Hepatocyte (in vitro differentiated cells): ENCODE measurements around the gene OTOG. TPM values are rescaled to one million over a fixed set of nuclear protein-coding genes. Genes with fewer than 3 reads are reported as not detected.

ENCODE experiments used
- DNase-seq: peaks from one replicate; pipeline ENCODE4 v3.0.0-alpha.2; 2016; ENCODE audit warnings: low spot score
- H2AFZ ChIP-seq: fragments of 200-600 bp; sonication (generic); 2 replicates; pipeline ENCODE4 v1.6.0; 2016; ENCODE audit warnings: antibody characterized with exemption, mild to moderate bottlenecking
- H3K27ac ChIP-seq: fragments of 200-600 bp; sonication (generic); 2 replicates; pipeline ENCODE4 v1.5.1; 2016; ENCODE audit warnings: mild to moderate bottlenecking
- H3K27me3 ChIP-seq: fragments of 200-600 bp; sonication (generic); 2 replicates; pipeline ENCODE4 v1.6.1; 2016
- H3K36me3 ChIP-seq: fragments of 200-600 bp; sonication (generic); replicated peaks from 2 replicates; pipeline ENCODE4 v1.5.1; 2016; ENCODE audit warnings: low read depth; ENCODE audit not compliant: insufficient read depth
- H3K4me1 ChIP-seq: fragments of 200-600 bp; sonication (generic); 2 replicates; pipeline ENCODE4 v1.5.1; 2016; ENCODE audit warnings: mild to moderate bottlenecking, moderate library complexity; ENCODE audit not compliant: insufficient read depth
- H3K4me2 ChIP-seq: fragments of 200-600 bp; sonication (generic); 2 replicates; pipeline ENCODE4 v1.6.0; 2016
- H3K4me3 ChIP-seq: fragments of 200-600 bp; sonication (generic); 2 replicates; pipeline ENCODE4 v1.5.1; 2016; ENCODE audit warnings: mild to moderate bottlenecking
- H3K79me2 ChIP-seq: fragments of 200-600 bp; sonication (generic); 2 replicates; pipeline ENCODE4 v1.6.0; 2017; ENCODE audit warnings: mild to moderate bottlenecking
- H3K9me2 ChIP-seq: fragments of 200-600 bp; sonication (generic); replicated peaks from 2 replicates; pipeline ENCODE4 v1.6.0; 2017; ENCODE audit warnings: mild to moderate bottlenecking; ENCODE audit not compliant: insufficient read depth
- H3K9me3 ChIP-seq: fragments of 200-600 bp; sonication (generic); 2 replicates; pipeline ENCODE4 v1.5.1; 2016; ENCODE audit warnings: low read depth, mild to moderate bottlenecking
- H4K20me1 ChIP-seq: fragments of 200-600 bp; sonication (generic); 2 replicates; pipeline ENCODE4 v1.6.0; 2016; ENCODE audit warnings: mild to moderate bottlenecking; ENCODE audit not compliant: insufficient read depth, poor library complexity, severe bottlenecking
- EZH2 ChIP-seq: fragments of 200-600 bp; sonication (generic); IDR thresholded peaks from 2 replicates; pipeline ENCODE4 v1.6.1; 2016; ENCODE audit warnings: antibody characterized with exemption, mild to moderate bottlenecking, borderline replicate concordance
- EZH2phosphoT487 ChIP-seq: fragments of 200-600 bp; sonication (generic); IDR thresholded peaks from one replicate; pipeline ENCODE4 v1.6.1; 2018; ENCODE audit warnings: antibody characterized with exemption, mild to moderate bottlenecking, low read depth, moderate library complexity; ENCODE audit not compliant: unreplicated experiment, severe bottlenecking
- WGBS: methylation state at CpG from one replicate; pipeline ENCODE4 v1.1.6; 2016; ENCODE audit warnings: low lambda C conversion rate; ENCODE audit errors: missing lambda C conversion rate; 5-methylcytosine and 5-hydroxymethylcytosine counted together
- polyA plus RNA-seq: library from polyadenylated mRNA; unstranded; fragments of >200 nt; fragmentation: Nextera tagmentation; extraction: Ambion mirVana; gene quantifications from 2 replicates; pipeline ENCODE4 v1.2.1, GENCODE V29; 2016
- total RNA-seq: library from RNA; depleted of rRNA; stranded (reverse); fragments of >200 nt; gene quantifications from 2 replicates; pipeline ENCODE4 v1.2.3, GENCODE V29; 2014
- TF ChIP-seq, protein P1 (sequence below): fragments of 200-600 bp; sonication (generic); IDR thresholded peaks from 2 replicates; pipeline ENCODE4 v1.5.1; 2016; ENCODE audit warnings: antibody characterized with exemption, mild to moderate bottlenecking; ENCODE audit not compliant: poor library complexity

The OTOG gene
- total and polyA plus RNA-seq, 2 experiments from 2014 or later: 0.27 to 2.0 TPM

- Histone ChIP-seq H3K4me3 (no peak overlapping the region), H3K79me2 (no peaks in the 10 kb centered on the region), H3K9me3 (no peaks in the 10 kb centered on the region), H3K4me2 (no peak overlapping the region), H3K4me1 (no peaks in the 10 kb centered on the region), H2AFZ (no peak overlapping the region), H4K20me1 (no peaks in the 10 kb centered on the region), H3K9me2 (no peaks in the 10 kb centered on the region), H3K27ac (no peak overlapping the region), H3K27me3 (peaks cover 7% of the 10 kb centered on the region), H3K36me3 (no peaks in the 10 kb centered on the region)
- no peak for DNase-seq
- TF ChIP-seq, protein P1, sequence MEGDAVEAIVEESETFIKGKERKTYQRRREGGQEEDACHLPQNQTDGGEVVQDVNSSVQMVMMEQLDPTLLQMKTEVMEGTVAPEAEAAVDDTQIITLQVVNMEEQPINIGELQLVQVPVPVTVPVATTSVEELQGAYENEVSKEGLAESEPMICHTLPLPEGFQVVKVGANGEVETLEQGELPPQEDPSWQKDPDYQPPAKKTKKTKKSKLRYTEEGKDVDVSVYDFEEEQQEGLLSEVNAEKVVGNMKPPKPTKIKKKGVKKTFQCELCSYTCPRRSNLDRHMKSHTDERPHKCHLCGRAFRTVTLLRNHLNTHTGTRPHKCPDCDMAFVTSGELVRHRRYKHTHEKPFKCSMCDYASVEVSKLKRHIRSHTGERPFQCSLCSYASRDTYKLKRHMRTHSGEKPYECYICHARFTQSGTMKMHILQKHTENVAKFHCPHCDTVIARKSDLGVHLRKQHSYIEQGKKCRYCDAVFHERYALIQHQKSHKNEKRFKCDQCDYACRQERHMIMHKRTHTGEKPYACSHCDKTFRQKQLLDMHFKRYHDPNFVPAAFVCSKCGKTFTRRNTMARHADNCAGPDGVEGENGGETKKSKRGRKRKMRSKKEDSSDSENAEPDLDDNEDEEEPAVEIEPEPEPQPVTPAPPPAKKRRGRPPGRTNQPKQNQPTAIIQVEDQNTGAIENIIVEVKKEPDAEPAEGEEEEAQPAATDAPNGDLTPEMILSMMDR: no peak
- TF ChIP-seq EZH2 (no peak), EZH2phosphoT487 (no peak)
- 57% methylated on average over 4 of the region's 4 CpGs for WGBS
Observed at GRCh38 chr11:17649696-17650095, 102.6 kb downstream of the OTOG start.

DNA sequence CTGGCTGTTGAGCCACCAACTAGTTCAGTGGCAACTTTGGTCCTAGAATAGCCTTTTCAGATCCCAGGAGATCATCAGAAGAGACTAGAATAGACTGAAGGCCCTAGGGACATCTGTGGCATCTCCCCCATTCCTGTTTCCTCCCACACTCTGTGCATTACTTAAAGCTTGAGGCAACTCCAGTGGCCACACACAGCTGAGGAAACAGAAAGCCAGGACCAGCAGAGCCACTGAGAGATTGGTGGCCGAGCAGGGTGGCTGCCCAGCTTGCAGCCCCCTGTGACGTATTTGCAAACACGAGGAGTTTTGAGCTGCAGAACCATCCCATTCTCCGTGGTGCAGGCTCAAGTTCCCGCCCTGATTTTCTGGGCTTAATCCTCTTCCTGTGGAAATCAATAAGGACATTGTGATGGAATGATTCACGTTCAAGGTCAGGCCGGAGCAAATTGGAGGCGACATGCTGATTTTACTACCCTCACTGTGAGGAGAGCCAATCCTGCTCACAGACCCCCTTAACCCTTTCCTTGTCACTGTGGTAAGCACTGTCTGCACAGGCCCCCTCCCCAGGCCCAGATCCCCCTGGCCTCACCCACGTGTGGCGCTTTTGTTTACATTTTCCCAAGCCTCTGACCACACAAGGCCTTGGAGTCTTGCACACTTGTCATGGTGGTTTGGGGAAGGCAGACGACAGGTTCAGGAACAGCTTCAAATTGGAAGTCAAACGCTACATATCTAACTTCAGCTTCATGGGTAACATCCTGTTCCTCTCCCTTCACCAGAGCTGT is 103.3 kb downstream of the OTOG start:
- DNase-seq: no peak
- Histone ChIP-seq H3K79me2 (no peaks in the 10 kb centered on the region), H3K36me3 (no peaks in the 10 kb centered on the region), H3K4me3 (no peak overlapping the region), H3K27me3 (peaks cover 7% of the 10 kb centered on the region), H4K20me1 (no peaks in the 10 kb centered on the region), H3K4me1 (no peaks in the 10 kb centered on the region), H3K9me3 (no peaks in the 10 kb centered on the region), H3K9me2 (no peaks in the 10 kb centered on the region), H3K4me2 (no peak overlapping the region), H3K27ac (no peak overlapping the region), H2AFZ (no peak overlapping the region)
- TF ChIP-seq, protein P1: no peak
- TF ChIP-seq EZH2 (no peak), EZH2phosphoT487 (no peak)
- 23% methylated on average over 12 of the region's 12 CpGs for WGBS

GRCh38 chr11:17651061-17651460 is 104.0 kb downstream of the OTOG start:
- Histone ChIP-seq H4K20me1 (no peaks in the 10 kb centered on the region), H3K4me1 (no peaks in the 10 kb centered on the region), H3K9me2 (no peaks in the 10 kb centered on the region), H2AFZ (no peak overlapping the region), H3K79me2 (no peaks in the 10 kb centered on the region), H3K27me3 (peaks cover 7% of the 10 kb centered on the region), H3K27ac (no peak overlapping the region), H3K36me3 (no peaks in the 10 kb centered on the region), H3K9me3 (peaks cover 2% of the 10 kb centered on the region), H3K4me2 (no peak overlapping the region), H3K4me3 (no peak overlapping the region)
- TF ChIP-seq EZH2phosphoT487 (no peak), EZH2 (no peak)
- TF ChIP-seq, protein P1: no peak
- WGBS: 84% methylated on average over 6 of the region's 6 CpGs
- DNase-seq: no peak
